ENCODE measurements around the gene NFATC2. TPM values are rescaled to one million over a fixed set of nuclear protein-coding genes. Genes with fewer than 3 reads are reported as not detected.
"Not testable (repeated sequence)": the region's sequence is repeated elsewhere in the genome, so short reads cannot be mapped to it uniquely, and the experiment has no call there.

The NFATC2 gene
- total RNA-seq, 1 donor from 2014 or later = 46.0 TPM

- ATAC-seq (ENCODE audit: low read depth) (no peak), DNase-seq (no peak)
- H3K36me3 Mint-ChIP-seq (ENCODE audit: low read depth) = peaks cover 68% of the 10 kb centered on the region
- POLR2A ChIA-PET = interaction anchor here (0.8 to 2.7 kb wide), 3 partner anchors 18 to 59 kb away, joined by 4 to 15 read pairs (median 9); partner anchors contain the start of gene NFATC2
- no peak for TF ChIP-seq CTCF (IDR thresholded peaks at IDR 0.05)
- H3K27ac Mint-ChIP-seq = no peak overlapping the region
- H3K4me1 Mint-ChIP-seq = peaks cover 35% of the 10 kb centered on the region
- no peaks in the 10 kb centered on the region for H3K27me3 Mint-ChIP-seq
- intact Hi-C loops (cut with micrococcal nuclease) = no loop called here
- no peak overlapping the region for H3K4me3 Mint-ChIP-seq
- H3K9me3 Mint-ChIP-seq = no peaks in the 10 kb centered on the region
- CTCF ChIA-PET = no interaction called here
These were observed 59.6 kb downstream of the NFATC2 start for GRCh38 chr20:51482836-51483473.

- ATAC-seq (ENCODE audit: low read depth) (peak; percentile 36), DNase-seq (no peak)
- Mint-ChIP-seq H3K4me3 (peak overlapping the region; percentile 48), H3K27me3 (no peaks in the 10 kb centered on the region), H3K9me3 (no peaks in the 10 kb centered on the region), H3K27ac (peak overlapping the region; percentile 80), H3K4me1 (peaks cover 36% of the 10 kb centered on the region), H3K36me3 (ENCODE audit: low read depth) (peaks cover 63% of the 10 kb centered on the region)
- TF ChIP-seq CTCF (IDR thresholded peaks at IDR 0.05) = no peak
- ChIA-PET POLR2A (interaction anchor here (0.9 to 2.7 kb wide), 6 partner anchors 19 to 77 kb away, joined by 3 to 15 read pairs (median 7); partner anchors contain the start of gene NFATC2), CTCF (interaction anchor here (1.3 kb wide), 1 partner anchor 61 kb away, joined by 7 read pairs; the partner anchor contains the start of gene NFATC2)
- intact Hi-C loops (cut with micrococcal nuclease) = loop anchor here (2.0 kb wide), 1 partner anchor 47 kb away; no protein-coding TSS in a partner anchor
These were observed 61.1 kb downstream of the NFATC2 start for GRCh38 chr20:51481341-51481914.

GRCh38 chr20:51480507-51481270 is 61.8 kb downstream of the NFATC2 start:
- peak; percentile 84 for ATAC-seq (ENCODE audit: low read depth)
- Mint-ChIP-seq H3K27ac (peak overlapping the region; percentile 80), H3K27me3 (no peaks in the 10 kb centered on the region), H3K9me3 (no peaks in the 10 kb centered on the region), H3K36me3 (ENCODE audit: low read depth) (peaks cover 61% of the 10 kb centered on the region), H3K4me3 (peak overlapping the region; percentile 48), H3K4me1 (peaks cover 38% of the 10 kb centered on the region)
- POLR2A ChIA-PET = interaction anchor here (1.0 to 2.7 kb wide), 5 partner anchors 20 to 76 kb away, joined by 3 to 15 read pairs (median 7); partner anchors contain the start of gene NFATC2
- CTCF ChIA-PET = no interaction called here
- DNase-seq = no peak
- intact Hi-C loops (cut with micrococcal nuclease) = loop anchor here (1.0 to 2.0 kb wide), 3 partner anchors 18 to 48 kb away; no protein-coding TSS in a partner anchor
- TF ChIP-seq CTCF (IDR thresholded peaks at IDR 0.05) = no peak

- intact Hi-C loops (cut with micrococcal nuclease); H3K9me3 Mint-ChIP-seq; ATAC-seq (ENCODE audit: low read depth); CTCF ChIA-PET; H3K27me3 Mint-ChIP-seq; H3K4me3 Mint-ChIP-seq; POLR2A ChIA-PET; H3K27ac Mint-ChIP-seq; DNase-seq: not testable (repeated sequence)
- H3K36me3 Mint-ChIP-seq (ENCODE audit: low read depth) = peaks cover 80% of the 10 kb centered on the region
- peaks cover 24% of the 10 kb centered on the region for H3K4me1 Mint-ChIP-seq
These were observed 66.4 kb downstream of the NFATC2 start for GRCh38 chr20:51476106-51476505.

GRCh38 chr20:51473771-51474170 is 68.7 kb downstream of the NFATC2 start:
- ATAC-seq (ENCODE audit: low read depth) (no peak), DNase-seq (no peak)
- POLR2A ChIA-PET = no interaction called here
- Mint-ChIP-seq H3K27ac (no peak overlapping the region), H3K36me3 (ENCODE audit: low read depth) (peaks cover 88% of the 10 kb centered on the region), H3K9me3 (no peaks in the 10 kb centered on the region), H3K27me3 (no peaks in the 10 kb centered on the region), H3K4me1 (peaks cover 7% of the 10 kb centered on the region), H3K4me3 (no peak overlapping the region)
- CTCF ChIA-PET = no interaction called here
- intact Hi-C loops (cut with micrococcal nuclease) = no loop called here
- no peak for TF ChIP-seq CTCF (IDR thresholded peaks at IDR 0.05)
